Measurements from ENCODE around the gene PRCC.

Gene PRCC

DNA sequence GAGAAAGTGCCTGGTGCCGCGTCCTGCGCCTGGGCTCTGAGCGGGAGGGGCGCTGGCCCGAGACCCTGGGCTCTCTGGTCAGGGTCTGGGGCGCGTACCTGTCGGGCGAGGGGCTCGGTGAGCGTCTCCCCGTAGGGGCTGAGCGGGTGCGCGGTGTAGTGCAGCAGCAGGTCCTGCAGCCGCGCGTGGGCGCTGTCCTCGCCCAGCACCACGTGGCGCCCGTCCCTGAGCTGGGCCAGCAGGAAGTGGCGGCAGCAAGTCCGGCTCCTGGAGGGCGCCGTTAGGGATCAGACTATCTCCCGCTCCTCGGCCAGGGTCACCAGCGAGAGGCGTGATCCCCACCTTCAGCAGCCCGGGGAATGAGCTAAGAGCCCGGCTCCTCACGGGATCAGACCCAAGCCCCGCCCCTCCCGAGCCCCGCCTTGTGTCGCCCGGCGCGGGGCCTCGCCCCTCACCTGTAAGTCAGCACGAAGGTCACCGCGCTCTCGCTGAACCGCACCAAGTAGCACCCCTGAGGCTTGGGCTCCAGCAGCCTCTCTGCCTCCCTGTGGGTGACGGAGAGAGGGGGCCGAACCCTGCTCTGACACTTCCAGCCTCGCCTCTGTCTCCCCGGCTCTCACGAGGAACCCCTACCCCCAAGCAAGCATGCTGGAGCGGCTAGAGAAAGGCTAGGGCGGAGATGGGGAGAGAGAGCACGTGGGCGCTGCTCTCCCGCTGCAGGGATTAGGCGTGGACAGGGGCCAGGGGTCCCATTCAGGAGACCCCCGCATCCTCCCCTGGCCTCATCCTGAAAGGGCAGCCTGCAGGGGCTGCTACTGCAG lies 46.6 kb downstream of the PRCC start:
- peak; percentile 51 to 75 for DNase-seq (ENCODE audit: low read depth in 2 of 2)

DNA sequence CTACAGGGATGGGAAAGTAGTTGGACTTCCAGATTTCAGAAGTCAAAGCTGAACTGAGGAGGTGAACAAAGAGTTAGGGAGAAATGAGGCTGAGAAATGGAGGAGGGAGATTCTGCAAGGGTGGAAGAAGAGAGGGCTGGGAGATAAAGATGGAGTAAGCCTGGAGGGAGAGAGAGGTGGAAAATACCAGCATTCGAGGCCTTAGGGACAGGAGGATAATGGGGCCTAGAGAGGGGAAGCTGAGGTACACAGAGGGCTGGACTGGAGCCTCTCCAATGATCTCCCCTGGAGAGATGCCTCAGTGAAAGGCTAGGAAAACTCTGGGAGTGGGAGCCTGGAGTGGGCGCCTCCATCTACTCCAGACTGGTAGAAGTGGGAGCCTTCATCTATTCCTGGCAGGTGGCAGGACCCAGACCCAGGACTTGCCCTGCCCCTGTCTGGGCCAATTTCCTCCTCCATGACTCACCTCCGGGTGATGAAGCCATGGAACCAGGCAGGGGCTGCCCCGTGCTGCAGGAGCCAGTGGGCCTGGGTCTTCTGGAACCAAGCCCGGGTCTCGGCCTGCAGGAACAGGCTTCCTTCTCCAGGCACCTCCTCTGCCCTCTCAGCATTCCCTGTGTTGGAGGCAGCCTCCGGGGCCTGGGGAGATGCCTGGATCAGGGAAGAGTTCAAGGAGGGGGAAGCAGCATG lies 47.4 kb downstream of the PRCC start:
- DNase-seq (ENCODE audit: low read depth in 2 of 2): no peak

DNA sequence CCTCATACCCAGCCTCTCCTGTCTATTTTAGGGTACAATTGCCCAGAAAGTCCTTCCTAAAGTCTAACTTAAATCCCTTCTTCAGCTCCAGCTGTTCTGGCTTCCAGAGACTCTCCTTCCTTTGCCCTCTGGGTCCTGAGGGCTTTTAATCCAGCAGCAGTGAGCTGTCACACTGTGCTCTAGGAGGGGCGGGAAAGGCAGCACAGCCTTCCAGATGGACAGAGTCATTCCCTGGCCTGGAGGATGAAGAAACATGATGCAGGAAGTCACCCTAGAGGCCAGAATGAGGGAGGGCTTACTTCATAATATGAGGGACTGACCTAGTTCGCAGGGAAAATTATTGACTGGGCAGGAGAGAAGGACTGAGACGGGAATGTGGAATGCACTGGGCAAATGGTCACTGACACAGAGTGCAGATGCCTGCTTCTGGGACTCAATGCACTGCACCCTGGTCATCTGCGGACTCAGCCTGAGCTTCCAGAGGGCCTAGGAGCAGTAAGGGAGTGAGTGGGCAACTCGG lies 48.0 kb downstream of the PRCC start:
- no peak for DNase-seq (ENCODE audit: low read depth in 2 of 2)

DNA sequence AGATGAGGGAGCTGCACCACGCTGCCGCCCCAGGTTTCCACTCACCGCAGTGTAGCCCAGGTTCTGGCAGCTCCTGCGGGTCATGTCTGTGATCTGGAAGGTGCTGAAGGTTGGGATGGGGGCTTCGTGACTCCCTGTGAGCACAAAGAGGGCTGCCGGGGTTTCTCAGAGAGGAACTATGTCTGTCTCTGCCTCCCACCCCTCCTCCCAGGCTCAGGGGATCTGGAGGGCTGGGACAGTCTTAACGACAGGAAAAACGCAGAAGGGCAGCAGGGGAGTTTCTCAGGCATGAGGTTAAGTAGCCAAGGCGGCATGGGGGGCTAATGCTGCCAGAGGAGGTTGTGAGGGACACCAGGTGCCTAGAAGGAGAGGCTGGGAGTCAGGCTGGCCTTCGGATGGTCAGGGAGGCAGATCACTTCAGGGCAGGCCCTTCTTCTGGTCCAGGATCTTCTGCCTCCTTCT lies 48.7 kb downstream of the PRCC start:
- DNase-seq (ENCODE audit: low read depth in 2 of 2): no peak

DNA sequence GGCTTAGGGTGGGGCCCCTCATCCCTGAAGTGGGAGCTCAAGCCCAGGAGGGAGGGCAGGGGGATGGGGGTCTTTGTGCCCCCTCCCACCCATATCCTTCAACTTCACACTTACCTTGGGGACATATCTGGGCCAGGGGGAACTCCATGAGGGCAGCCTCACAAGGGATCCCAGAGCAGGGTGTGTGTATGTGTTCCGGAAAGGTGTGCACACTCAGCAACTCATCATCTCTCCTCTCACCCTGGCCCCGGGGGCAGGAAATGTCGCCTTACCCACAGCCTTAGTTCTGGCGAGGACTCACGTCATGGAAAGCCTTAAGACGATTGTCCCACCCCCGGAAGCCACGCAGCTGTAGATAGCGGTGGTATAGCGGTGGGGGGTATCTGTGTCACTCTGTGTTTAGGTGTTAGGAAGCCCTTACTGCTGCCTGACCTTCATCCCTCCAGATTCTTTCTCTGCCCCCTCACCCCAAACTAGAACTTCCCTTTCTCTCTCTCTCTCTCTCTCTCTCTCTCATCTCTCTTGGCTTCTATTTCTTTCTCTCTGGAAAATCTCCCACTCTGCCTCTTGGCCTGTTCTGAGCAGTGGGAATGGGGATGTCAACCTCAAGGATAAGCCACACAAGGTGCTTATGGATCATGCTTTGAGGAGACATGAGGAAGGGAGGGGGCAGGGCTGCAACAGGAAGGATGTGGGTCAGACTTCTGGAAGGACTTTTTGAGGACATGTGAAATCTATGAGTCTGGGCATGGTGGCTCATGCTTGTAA lies 49.4 kb downstream of the PRCC start, which contains the start of gene SH2D2A:
TSS of gene SH2D2A (minus strand) at position 288 of the 768 bp plus-strand sequence. CDS start at position 148, 140 bp downstream.
- peak; percentile 86 to 91 for DNase-seq (ENCODE audit: low read depth in 2 of 2)

DNA sequence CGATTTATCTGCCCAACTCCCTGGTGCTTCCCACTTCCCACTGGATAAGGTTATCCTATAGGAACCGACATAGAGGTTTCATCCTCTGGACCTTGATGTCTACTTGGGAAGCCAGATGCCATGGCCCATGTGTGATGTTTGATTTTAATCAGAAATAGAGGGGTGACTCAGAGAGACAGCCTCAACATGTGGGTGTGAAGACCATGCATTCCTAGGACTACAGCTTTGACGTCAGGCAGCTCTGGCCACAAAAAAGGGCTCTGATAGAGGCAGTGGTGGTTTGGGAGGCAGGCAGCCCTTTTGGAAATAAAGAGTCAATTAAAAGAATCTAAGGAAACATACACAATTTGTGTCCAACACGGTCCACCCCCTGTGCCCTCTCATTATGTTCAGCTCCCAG lies 54.5 kb downstream of the PRCC start:
- DNase-seq (ENCODE audit: low read depth in 2 of 2): no peak

DNA sequence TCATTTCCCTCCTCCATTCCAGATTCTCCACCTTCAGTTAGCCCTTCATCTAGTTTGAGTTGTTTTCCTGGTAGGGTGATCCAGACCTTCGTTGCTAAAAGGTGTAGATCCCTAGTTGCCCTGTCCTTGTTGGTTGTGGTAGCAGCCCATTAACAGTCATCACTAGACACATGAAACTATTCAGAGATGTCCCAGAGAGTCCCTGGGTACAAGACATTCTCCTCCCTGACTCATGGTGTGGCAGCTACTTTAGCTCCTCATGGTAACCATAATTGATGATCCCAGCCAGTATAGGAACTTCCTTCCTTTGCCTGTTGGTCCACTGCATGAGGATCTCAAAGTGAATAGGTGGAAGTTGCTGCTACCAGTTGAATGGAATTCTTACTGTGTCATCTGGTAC lies 55.3 kb downstream of the PRCC start:
- DNase-seq (ENCODE audit: low read depth in 2 of 2): no peak

DNA sequence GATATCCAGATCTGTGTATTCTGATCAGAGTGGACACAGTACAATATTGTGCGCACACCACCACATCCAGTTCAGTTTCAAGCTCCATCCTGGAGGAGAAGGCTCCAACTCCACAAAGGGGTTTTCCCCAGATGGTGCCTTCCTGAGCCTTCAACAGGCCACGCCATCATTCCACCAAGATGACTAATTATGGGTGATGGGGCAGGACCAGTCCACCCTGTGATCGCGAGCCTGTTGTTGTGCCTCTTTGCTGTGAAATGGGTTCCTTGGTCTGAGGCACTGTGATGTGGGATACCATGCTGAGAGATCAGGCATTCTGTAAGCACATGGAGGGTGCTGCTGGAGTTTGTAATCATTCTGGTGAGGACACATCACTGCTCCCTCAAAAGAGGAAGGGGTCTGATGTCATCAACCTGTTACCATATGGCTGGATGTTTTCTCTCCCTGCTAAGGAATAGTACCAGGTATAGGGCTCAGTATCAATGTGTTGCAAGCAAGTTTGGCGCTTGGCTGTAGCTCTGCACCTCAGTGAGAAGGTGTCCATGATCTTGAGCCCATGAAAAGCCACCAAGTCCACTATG lies 56.0 kb downstream of the PRCC start:
- no peak for DNase-seq (ENCODE audit: low read depth in 2 of 2)

DNA sequence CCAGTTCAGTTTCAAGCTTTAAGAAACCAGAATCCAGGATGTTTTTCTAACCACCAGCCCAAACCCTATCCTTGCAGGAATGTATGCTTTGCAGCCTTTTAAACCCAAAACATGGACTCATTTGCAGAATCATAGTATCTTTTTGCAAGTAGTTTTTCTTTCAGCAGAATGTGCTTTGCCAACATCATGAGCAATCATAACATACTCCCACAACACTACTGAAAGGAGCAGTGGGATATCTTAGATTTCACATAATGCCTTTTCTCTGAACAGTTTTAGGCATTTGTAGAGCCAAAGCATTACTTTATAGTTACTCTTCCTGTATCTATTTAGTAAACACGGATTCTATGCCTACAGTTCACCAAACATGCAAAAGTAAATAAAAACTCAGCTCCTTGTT lies 59.3 kb downstream of the PRCC start:
- no peak for DNase-seq (ENCODE audit: low read depth in 2 of 2)

DNA sequence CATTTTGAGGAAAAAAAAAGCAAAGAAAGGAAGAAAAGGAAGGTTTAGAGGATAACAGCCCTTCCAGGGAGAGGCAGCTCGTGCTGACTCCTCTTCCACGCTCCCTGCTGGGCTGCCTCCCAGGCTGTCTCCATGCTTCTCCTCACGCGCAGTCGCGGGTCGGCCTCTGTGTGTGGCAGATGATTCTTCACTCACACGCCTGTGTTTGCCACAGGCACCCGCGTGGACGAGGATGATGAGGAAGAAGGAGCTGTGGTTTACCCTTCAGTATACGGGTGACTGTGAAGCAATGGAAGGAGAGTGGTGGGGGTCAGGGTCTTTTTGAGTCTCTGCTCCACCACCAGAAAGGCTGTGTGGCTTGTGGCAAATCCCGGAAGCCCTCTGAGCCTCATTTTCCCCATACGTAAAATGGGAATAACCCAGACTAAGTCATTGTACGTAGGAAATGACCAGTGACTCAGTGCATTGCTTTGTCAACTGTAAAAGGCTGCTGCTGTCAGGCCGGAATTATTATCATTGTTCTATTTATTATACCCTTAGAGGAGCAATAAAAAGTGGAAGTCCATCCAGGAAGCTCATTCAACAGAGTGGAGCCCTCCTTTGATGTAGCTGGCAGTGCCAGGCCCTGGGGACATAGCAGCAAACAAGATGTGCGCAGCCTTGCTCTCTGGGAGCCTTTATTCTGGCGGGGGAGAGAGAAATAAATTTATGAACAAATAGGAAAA lies 61.2 kb downstream of the PRCC start:
- DNase-seq (ENCODE audit: low read depth in 2 of 2): no peak

DNA sequence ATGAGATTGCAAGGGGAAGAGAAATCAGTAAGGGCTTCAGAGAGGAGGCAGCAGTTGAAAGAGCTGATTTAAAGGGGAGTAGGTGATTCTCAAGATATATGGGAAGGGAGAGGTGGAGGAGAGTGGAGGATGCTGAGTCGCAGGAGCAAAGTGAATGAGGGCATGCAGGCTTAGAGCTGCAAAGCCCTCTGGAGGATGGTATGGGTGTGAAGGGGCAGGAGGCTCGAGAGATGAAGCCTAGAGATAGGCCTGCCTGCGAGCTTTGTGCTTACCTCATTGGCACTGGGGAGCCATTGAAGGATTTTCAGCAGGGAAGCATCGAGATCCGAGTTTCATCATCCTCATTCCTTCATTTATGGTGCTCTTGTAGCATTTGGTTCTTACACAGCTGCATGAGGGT lies 65.1 kb downstream of the PRCC start:
- no peak for DNase-seq (ENCODE audit: low read depth in 2 of 2)

DNA sequence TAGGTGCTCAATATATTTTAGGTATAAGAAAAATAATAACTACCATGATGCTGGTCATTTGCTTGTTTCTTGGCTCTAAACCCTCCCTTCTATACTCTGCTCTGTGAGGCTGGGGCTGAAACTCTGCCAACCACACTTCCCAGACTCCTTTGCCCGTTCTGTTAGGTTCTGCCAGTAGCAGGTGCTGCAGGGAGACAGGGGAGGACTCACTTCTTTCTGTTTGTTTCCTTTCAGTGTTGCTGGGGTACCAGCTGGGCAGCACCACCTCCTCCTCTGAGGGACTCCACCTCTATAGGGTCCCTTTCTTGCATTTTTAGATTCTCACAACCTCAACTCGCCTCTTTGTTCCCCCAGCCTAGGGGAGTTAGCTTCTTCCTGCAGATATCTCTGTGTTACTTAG lies 66.3 kb downstream of the PRCC start:
- no peak for DNase-seq (ENCODE audit: low read depth in 2 of 2)

DNA sequence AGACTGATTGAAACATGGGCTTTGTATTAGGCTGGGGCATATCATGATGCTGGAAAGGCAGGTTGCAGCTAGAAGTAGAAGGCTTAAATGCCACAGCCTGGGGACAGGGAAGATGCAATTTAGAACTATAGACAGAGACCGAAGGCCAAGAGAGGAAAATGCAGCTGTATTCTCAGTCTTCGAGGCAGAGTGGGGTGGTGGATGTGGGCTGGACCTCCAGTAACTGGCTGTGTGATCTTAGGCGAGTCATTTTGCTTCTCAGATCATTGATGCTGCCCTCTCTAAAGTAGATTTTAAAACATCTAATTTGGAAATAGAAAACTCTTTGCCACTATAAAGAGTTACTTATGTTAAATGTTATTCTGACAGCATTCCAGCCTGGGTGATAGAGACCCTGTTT lies 67.0 kb downstream of the PRCC start:
- DNase-seq (ENCODE audit: low read depth in 2 of 2): no peak

DNA sequence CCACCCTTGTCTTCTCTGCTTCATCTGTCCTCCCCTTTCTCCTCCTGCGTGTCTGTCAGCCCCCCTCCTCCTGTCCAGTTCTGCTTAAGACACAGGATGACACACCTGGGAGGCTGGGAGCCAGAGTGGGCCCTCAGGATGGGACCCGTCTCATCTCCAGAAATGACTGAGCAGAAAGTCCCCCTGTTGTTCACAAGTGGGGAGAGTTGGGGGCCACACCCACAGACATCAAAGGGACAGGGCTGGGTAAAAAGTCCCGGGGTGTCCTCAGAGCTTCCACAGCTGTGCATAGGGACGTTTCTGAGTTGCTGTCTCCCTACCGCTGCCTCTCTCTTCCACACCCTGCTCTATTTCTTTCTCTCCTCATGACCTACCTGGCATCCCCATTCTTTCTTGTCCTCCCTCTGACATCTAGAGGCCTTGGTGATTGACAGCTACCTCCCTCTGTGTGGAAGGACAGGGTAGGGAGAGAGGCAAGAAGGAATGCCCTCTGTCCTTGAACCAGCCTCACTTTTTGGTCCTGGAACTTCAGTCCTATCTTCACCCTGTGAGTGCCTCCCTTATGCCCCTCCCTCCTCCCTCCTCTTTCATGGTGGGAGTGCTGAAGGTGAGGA lies 68.8 kb downstream of the PRCC start:
- DNase-seq (ENCODE audit: low read depth in 2 of 2): peak in 1 of 2 donors; percentile 43

DNA sequence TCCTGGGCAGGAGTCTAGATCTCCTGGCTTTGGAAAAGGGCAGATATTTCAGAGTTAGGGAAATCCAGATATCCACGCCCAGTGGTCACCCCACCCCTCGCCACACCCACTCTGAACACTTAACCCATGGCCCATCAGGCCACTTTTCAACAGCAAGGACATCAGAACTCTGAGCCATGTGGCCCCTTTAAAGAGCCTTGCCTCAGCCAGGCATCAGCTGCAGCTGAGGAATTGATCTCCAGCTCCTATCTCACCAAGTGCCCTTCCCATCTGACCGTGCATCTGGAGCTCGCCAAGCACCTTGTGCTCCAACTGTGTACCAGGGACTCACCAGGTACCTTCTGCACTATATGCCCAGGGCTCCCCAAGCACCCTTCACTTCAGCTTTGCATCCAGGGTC lies 69.6 kb downstream of the PRCC start:
- DNase-seq (ENCODE audit: low read depth in 2 of 2): no peak

DNA sequence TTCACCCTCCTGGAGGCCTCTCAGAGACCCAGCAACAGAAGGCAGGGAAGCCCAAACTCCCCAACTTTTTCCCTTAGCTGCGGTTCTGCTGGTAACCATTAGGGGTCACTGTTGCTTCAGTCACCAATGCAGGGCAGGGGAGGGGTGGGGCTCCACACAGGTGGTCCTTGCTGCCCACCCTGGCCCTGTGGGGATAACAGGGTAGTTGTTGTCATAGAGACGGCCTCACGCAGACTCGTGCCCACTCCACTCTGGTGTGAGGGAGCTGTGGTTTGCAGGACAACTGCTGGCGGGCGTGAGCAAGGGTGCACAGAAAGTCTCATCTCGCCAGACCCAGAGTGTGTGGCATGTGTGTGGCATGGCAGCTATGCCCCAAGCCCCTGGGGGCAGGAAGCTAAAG lies 71.6 kb downstream of the PRCC start:
- no peak for DNase-seq (ENCODE audit: low read depth in 2 of 2)

DNA sequence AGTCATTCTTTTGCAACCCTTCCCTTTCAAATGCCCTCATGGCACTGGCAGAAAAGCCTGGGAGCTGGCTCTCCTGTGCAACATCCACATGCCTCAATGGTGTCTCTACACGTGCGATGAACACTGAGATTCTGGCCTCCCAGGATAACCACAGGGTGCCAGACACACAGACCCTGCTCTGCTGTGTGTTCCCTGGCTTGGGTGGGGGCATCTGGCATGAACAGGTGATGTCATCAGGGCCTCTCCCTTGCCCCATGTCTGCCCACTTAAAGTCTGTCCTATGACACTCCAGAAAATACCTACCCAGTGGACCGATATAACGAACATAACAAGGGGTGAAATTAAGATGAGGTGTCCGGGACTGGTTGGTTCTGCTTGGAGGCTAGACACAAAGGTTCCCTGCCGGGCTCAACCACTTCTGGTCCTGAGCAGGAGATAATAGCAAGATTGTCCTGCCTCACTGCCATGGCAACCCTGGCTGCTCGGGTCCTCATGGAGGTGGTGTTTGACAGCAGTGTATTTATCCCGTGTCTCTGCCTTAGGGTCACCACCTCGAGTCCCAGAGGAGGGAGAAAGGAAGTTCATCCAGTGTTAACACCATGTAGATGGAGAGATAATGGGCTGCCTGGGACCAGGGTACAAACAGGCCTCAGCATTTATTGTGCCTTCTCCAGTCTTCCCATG lies 72.2 kb downstream of the PRCC start:
- DNase-seq (ENCODE audit: low read depth in 2 of 2): no peak

DNA sequence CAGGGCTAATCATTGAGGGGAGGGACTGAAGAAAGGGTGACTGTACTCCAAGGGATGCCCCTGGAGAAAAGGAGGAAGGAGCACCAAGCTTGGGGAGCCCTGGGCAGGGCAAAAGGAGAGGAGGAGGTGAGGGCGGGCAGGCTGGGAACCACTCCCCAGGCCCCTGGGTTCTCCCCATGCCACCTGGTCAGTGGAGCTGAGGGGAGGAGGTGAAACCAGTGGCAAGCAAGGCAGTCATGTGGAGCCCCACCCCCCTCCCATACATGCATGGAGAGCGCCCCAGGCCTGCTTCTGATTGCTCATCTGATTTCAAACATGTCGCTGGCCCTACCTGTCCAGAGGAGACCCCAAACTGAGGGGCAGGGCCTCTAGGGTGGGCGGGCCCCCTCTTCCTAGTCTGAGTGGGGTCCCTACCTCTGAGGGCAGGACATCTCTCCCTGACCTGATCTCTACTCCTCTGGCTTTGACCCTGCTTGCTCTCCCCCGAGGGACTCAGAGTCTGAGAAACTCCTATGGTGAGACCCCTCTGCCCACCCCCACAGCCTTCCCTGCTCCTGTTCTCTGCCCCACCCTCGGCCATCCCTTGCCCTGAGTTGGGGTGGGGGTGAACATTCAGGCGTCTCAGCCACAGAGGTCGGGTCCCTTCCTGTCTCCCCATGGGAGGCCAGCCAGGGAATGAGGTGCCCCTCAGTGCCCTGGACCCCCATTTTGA lies 73.0 kb downstream of the PRCC start:
- DNase-seq (ENCODE audit: low read depth in 2 of 2): no peak

DNA sequence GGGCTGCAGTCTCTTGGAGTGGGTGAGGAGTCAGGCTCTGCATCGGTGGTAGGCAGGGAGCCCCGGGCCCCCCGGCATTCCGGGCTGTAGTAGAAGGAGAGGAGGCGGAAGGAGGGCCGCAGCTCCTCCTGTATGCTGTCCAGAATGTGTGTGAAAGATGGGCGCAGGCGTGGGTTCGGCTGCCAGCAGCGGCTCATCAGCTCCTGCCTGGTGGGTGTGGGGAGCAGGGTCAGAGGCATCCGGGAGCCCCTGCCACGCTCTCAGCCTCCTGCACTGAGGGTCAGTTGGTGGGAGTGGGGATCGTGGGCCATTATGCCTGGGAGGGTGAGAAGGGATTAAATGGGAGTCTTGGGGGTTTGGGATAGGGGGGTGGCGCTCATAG lies 73.6 kb downstream of the PRCC start:
- no peak for DNase-seq (ENCODE audit: low read depth in 2 of 2)

Measured in activated CD4-positive, alpha-beta T cell treated with anti-CD3 and anti-CD28 coated beads for 24 hours (primary cell).